ENCODE results near the gene MTAP. TPM values are rescaled to one million over a fixed set of nuclear protein-coding genes. Genes with fewer than 3 reads are reported as not detected.

The MTAP gene
- polyA plus RNA-seq, 1 donor (not counting 4 experiments of a cell fraction or from before 2014, with no cell fraction given), result 48.7 TPM

- H3K4me3 ChIP-seq (ENCODE audit: control insufficient read depth in 2 of 3, extremely low read depth in 1 of 3, insufficient read depth in 2 of 3, low read depth in 1 of 3, low read length in 3 of 3), result no peak overlapping the region
- no peak for DNase-seq (ENCODE audit: low read depth, low spot score)
- FAIRE-seq, result no peak
- no peaks in the 10 kb centered on the region for H3K9me3 ChIP-seq (ENCODE audit: control insufficient read depth, low read depth, low read length)
- H3K4me1 ChIP-seq (ENCODE audit: control insufficient read depth, extremely low read depth, insufficient read depth, low read length), result no peaks in the 10 kb centered on the region
- H3K9ac ChIP-seq (ENCODE audit: control insufficient read depth, extremely low read depth, insufficient read depth, low read length), result no peak overlapping the region
- dilution Hi-C loops (cut with MboI; ENCODE audit: extremely low pct_ligation_motif_present, low sequenced_read_pairs), result no loop called here
- no peak overlapping the region for H3K27ac ChIP-seq (ENCODE audit: control insufficient read depth, insufficient read depth, low read length)
- no peaks in the 10 kb centered on the region for H3K36me3 ChIP-seq (ENCODE audit: control insufficient read depth in 2 of 2, extremely low read depth in 1 of 2, insufficient read depth in 2 of 2, low read length in 2 of 2)
- TF ChIP-seq EZH2 (IDR thresholded peaks at IDR 0.05; ENCODE audit: low read length), result no peak
- TF ChIP-seq CTCF (optimal IDR thresholded peaks at IDR 0.05 in 1 of 3, IDR thresholded peaks at IDR 0.05 in 1 of 3, conservative IDR thresholded peaks at IDR 0.05 in 1 of 3; ENCODE audit: extremely low read depth in 1 of 3, insufficient read depth in 2 of 3, low read length in 3 of 3), result no peak
- no peak overlapping the region for H2AFZ ChIP-seq (ENCODE audit: control insufficient read depth, low read length)
- no peaks in the 10 kb centered on the region for H3K9me1 ChIP-seq (ENCODE audit: control insufficient read depth, extremely low read depth, insufficient read depth, low read length)
- H3K4me2 ChIP-seq (ENCODE audit: control insufficient read depth, extremely low read depth, insufficient read depth, low read depth, low read length), result no peak overlapping the region
- no peaks in the 10 kb centered on the region for H3K79me2 ChIP-seq (ENCODE audit: control insufficient read depth, insufficient read depth, low read length)
- H3K27me3 ChIP-seq (ENCODE audit: control insufficient read depth, extremely low read depth, insufficient read depth, low read length), result no peaks in the 10 kb centered on the region
- H4K20me1 ChIP-seq (ENCODE audit: control insufficient read depth, extremely low read depth, insufficient read depth, low read length), result no peaks in the 10 kb centered on the region
These were observed 81.2 kb downstream of the MTAP start for GRCh38 chr9:21883642-21884041.

GRCh38 chr9:21889673-21890072, 87.2 kb downstream of the MTAP start:
- Histone ChIP-seq H3K79me2 (ENCODE audit: control insufficient read depth, insufficient read depth, low read length) (no peaks in the 10 kb centered on the region), H3K4me3 (ENCODE audit: control insufficient read depth in 2 of 3, extremely low read depth in 1 of 3, insufficient read depth in 2 of 3, low read depth in 1 of 3, low read length in 3 of 3) (no peak overlapping the region), H3K36me3 (ENCODE audit: control insufficient read depth in 2 of 2, extremely low read depth in 1 of 2, insufficient read depth in 2 of 2, low read length in 2 of 2) (peaks cover 3 to 10% of the 10 kb centered on the region in 2 experiments), H3K27ac (ENCODE audit: control insufficient read depth, insufficient read depth, low read length) (no peak overlapping the region), H3K9ac (ENCODE audit: control insufficient read depth, extremely low read depth, insufficient read depth, low read length) (no peak overlapping the region), H3K4me2 (ENCODE audit: control insufficient read depth, extremely low read depth, insufficient read depth, low read depth, low read length) (no peak overlapping the region), H3K9me3 (ENCODE audit: control insufficient read depth, low read depth, low read length) (no peaks in the 10 kb centered on the region), H3K4me1 (ENCODE audit: control insufficient read depth, extremely low read depth, insufficient read depth, low read length) (no peaks in the 10 kb centered on the region), H4K20me1 (ENCODE audit: control insufficient read depth, extremely low read depth, insufficient read depth, low read length) (no peaks in the 10 kb centered on the region), H3K9me1 (ENCODE audit: control insufficient read depth, extremely low read depth, insufficient read depth, low read length) (no peaks in the 10 kb centered on the region), H3K27me3 (ENCODE audit: control insufficient read depth, extremely low read depth, insufficient read depth, low read length) (no peaks in the 10 kb centered on the region), H2AFZ (ENCODE audit: control insufficient read depth, low read length) (no peak overlapping the region)
- DNase-seq (ENCODE audit: low read depth, low spot score) (no peak), FAIRE-seq (no peak)
- TF ChIP-seq CTCF (optimal IDR thresholded peaks at IDR 0.05 in 1 of 3, IDR thresholded peaks at IDR 0.05 in 1 of 3, conservative IDR thresholded peaks at IDR 0.05 in 1 of 3; ENCODE audit: extremely low read depth in 1 of 3, insufficient read depth in 2 of 3, low read length in 3 of 3) (no peak), EZH2 (IDR thresholded peaks at IDR 0.05; ENCODE audit: low read length) (no peak)
- dilution Hi-C loops (cut with MboI; ENCODE audit: extremely low pct_ligation_motif_present, low sequenced_read_pairs), result no loop called here
